Renal cortical epithelial cell (primary cell): ENCODE results near the gene LDB2. TPM values are rescaled to one million over a fixed set of nuclear protein-coding genes. Genes with fewer than 3 reads are reported as not detected.
A peak's percentile ranks its signal among the peaks of the same experiment; 100 is the strongest.
"Not testable (repeated sequence)": the region's sequence is repeated elsewhere in the genome, so short reads cannot be mapped to it uniquely, and the experiment has no call there.

Experiments
- DNase-seq: peaks from one replicate; pipeline ENCODE4 v3.0.0-alpha.2; 2011; ENCODE audit warnings: low read depth
- total RNA-seq: library from RNA; depleted of rRNA; stranded (reverse); fragments of >200 nt; gene quantifications from 2 replicates; pipeline ENCODE4 v1.2.3, GENCODE V29; 2014

Gene LDB2
- total RNA-seq, 1 donor from 2014 or later = 0.99 TPM

DNA sequence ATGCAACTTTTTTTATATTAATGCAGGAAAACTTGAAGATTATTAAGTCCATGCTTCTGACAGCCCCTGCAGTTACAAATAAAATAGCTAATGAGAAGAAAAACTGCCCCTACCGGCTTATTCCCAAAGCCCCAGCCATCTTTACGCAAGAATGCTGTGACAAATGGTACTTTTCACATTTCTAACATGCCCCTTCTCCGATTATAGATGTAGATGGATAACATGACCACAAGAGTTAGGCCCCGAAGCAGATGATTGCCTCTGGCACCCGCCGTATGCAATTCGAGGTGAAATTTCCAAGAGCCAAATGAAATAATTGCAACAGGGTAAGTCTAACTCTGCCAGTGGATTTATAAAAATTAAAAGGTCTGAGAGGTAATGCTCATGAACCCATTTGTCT is 352.8 kb downstream of the LDB2 start:
- DNase-seq = no peak

DNA sequence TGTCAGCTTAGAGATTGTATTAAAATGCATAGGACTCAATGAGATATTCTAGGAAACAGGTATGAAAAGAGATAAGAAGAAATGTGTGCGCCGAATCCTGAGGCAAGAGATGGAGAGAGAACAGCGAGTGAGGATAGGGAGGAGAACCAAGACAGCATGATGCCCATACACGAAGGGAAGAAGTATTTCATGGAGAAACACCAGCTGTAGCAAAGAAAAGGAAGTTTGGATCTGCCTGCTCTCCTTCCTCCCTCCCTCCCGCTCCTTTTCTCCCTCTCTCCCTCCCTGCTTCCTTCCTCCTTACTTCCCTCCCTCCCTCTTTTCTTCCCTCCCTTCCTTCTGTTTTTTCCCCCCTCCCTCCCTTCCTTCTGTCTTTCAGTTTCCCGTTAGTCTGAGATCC is 353.6 kb downstream of the LDB2 start:
- no peak for DNase-seq

DNA sequence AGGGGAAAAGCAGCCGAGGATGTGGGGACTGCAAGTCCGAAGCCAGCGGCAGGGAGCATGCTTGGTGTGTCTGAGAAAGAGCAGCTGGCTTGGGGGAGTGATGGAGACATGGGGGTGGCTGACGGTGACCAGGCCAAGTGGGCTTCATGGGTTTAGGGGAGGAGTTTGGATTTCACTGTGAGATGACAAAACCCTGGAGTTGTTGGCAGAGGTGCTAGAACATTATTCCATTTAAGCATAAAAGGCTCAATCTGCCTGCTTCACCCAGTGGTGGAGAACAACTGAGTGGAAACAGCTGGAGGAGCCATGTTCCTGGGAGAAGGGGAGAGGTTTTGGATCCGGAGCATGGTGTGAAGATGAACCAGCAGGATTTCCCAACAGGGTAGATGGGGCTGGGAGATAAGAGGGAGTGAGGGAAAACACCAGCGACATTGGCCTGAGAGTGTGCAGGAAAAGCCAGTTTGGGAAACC is 354.2 kb downstream of the LDB2 start:
- no peak for DNase-seq

DNA sequence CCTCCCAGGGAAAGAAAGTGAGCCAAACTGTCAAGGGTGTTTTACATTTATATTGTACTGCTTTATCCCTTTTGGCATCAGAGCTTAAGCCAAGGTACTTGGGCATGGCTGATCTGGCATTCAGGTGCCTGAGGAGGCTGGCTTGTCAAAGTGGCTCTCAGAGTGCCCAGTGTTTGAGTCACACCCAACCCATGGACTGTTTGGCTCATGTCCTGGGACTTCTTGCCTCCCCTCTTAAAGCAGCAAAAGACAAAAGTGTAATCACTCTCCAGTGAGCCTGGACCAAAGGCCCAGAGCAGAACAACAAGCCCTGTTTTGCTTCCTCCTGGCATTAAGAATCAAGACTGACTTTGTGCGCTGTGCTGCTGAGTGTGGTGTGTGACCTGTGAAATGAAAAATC is 360.5 kb downstream of the LDB2 start:
- DNase-seq = peak; percentile 23

DNA sequence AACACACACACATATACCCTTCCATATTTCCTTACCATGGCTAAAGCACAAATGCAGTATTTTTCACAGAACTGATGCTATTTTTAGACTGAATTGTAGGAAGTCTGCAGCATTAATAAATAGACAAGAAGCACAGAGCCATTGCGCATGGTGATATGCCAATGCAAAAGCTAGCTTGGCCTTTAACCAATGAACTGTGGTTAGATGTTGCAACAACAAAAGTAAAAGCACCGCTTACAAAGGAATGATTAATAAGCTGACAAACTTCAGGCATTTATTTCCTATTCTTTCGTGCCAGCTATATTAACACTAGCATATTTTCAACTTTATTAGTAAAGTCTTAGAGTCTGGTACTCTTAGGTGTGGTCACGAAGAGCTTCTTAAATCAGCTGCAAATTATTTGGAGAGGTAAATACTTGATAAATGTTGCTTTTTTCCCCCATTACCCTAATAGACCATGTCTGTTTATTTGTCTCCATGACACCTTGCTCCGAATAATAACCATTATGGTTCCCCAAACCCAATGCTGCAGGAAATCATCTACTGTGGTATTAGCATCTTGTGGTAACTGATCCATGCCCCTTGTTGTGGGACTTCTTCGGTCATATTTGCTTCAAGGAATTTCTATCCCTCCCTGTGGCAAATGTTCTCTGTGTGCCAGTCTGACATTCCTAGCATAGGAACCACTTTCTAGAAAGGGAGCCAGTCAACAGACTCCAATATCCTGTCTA is 366.0 kb downstream of the LDB2 start:
- peak; percentile 92 for DNase-seq

DNA sequence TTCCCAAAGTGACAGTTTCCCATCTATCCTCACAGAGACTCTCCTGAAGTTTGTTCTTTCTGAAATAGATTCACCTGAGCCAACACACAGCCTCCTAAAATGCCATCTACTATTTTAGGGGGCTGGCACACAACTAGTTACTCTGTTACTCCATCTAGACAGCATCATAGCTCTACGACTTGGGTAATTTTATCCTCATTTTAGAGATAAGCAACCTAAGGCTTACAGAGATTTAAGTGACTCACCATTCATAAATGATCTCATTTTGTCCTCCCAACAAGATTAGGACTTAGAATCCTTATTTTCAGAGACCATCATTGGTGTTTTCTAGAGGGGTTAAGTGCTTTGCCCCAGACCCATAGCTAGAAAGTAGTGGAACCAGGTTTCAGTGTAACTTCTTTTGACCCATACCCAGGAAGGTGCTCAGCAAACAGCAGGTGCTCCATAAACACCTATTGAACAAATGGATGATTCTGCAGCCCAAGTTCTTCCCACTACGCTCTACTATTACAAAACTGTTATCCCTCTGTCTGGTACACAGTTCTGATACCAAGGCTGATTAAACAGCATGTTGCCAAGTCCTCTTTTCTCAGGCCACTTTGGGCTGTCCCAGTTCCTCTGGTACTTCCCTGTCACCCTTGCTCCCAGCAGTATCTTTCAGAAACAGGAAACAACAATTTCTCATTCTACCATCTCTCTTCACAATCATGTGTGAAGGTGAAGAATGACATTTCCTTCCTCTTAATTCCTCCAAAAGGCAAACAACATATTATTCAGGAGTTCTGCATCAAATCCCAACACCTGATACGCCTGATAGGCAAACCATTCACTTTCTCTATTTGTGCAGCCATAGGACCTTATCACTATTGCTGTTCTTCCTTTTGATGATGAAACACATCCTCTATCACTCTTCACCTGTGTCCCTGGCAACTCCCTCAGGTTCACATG is 367.5 kb downstream of the LDB2 start:
- DNase-seq = no peak

DNA sequence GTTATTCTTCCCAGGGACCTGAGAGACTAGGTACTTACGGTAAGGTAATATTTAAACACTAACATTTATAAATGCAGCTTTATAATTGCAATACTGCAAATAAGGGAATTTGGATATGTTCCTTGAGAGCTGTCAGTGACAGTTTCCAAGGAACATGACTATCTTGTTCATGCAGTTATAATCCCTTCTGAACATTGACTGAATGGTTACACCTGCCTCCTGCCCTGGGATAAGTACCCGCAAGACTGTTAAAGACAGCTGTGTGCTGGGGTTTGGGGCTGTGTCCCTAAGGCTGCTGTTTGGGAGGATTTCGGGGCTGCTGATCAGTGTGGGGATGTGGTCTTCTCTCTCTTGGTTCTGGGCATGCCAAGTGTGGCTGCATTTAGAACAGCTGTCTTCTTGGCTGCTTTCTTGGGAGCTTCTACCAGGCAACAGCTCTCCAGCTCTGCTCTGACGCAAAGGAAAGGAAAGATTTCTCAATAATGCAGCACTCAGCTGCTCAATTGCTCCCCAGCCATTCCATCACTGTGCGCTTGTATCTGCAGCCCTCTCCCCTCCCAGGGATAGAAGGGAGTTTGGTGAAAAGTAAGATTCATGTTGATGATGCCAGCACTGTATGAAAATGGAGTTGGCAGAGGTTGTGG is 373.4 kb downstream of the LDB2 start:
- DNase-seq = no peak

DNA sequence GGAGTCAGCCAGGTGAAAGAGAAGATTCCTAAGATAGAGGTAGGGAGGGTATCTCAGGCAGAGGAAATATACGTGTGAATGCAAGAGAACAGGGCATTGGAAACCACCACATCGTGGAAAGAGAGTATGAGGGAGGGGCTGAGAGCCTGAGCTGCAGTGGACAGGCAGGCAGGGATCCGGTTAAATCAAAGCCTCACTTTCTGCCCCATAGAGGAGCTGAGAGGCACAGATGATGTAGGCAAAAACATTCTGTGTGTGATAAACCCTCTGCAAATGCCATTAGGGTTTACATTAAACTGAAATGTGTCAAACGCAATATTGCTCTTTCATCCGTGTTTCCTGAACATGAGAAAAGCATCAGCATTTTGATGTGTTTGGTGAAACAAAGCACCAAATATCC is 374.0 kb downstream of the LDB2 start:
- no peak for DNase-seq

DNA sequence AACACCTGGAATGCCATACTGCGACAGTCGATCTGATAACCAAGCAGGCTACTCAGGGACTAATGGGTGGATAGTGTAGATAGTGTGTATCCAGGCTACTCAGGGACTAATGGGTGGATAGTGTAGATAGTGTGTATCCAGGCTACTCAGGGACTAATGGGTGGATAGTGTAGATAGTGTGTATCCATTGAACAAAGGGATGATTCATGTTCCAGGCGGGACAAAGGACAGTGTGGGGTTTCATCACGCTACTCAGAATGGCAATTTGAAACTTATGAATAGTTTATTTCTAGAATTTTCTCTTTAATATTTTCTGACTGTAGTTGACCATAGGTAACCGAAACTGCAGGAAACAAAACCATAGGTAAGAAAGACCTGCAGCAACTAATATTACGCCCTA is 374.9 kb downstream of the LDB2 start:
- DNase-seq = not testable (repeated sequence)

DNA sequence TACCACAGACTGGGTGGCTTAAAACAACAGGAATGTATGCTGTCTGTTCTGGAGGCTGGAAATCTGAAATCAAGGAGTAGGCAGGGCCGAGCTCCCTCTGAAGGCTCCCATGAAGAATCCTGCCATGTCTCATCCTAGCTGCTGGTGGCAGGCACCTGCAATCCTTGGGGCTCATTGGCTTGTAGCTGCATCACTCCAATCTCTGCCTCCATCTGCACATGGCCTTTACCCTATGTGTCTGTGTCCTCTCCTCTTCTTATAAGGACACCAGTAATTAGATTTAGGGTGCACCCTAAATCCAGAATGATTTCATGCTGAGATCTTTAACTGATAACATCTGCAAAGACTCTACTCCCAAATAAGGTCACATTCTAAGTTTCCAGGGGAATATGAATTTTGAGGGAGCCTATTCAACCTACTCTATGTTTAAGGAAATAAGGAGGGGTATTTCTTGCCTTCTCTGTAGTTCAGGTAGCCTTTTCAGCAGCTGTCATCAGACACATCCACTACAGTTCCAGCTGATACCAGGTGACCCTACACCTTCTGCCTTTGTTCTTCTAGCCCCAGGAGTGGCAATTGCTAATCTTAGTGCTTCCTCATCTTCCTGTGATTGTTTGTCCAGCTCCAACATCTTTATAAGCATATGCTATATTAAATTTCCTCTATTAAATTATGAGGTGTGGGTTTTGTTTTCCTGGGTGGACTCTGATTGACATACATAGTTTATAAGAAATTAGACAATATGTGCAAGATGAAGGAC is 377.1 kb downstream of the LDB2 start:
- DNase-seq = no peak

DNA sequence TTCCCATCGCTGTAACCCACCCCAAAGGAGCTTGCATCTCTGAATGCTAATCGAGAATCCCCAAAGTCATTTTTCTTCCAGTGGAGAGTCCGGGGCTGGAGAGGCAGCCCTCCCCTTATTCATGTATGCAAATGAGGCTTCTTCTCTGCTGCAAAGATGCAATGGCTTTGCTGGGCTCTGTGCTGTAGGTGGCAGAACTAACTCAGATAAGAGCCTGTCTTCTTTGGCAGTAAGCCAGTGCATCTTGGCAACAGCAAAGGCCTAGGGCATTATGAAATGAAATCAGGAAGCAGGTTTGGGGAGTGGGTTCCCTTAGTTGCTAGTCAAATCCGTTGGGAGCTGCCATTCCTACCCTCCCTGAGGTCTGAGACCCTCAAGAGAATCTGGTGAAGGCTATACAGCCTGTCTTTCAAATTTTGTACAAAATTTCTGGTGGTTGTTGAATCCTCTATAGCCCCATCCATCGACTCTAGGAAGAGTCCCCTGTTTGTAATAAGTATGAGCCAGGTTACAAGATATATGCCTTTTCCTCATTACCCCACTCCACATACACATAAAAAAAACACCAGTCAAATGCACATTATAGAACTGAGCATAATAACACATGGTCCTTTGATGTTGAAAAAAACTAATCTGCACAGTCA is 381.5 kb downstream of the LDB2 start:
- peak; percentile 25 for DNase-seq

DNA sequence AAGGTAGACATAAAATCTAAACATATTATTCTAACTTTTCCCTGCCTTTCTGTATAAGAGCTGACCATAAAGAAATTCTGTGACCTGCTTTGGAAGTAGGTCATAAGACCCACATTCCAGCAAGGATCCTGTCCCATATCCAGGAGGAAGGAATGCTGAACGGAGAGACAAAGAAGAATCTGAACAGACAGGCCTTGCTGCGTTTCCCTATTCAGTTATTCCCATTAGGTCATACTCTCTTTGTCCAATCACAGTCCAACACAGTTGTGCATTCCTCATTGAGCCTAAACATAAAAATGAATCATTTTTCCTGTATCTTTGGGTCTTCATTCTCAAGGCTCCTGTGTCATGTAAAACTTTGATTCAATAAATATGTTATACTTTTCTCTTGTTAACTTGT is 384.6 kb downstream of the LDB2 start:
- no peak for DNase-seq

DNA sequence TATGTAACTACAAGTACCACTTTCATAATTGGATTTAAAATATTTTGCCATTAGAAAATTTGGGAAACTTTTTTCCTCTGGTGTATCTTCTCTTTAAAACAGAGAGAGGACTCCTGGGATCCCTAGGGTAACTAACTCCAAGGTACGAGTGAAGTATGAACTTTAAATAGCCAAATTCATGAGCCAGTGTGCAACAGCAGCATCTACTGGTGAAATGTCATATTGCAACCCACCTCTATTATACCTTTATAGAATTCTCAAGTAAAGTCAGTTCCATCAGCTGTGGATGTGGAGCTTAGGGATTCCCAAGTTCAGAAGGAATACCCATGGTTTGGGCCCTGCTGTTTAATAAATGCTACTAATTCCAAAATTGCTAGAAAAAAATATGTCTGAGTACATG is 389.5 kb downstream of the LDB2 start:
- DNase-seq = no peak

DNA sequence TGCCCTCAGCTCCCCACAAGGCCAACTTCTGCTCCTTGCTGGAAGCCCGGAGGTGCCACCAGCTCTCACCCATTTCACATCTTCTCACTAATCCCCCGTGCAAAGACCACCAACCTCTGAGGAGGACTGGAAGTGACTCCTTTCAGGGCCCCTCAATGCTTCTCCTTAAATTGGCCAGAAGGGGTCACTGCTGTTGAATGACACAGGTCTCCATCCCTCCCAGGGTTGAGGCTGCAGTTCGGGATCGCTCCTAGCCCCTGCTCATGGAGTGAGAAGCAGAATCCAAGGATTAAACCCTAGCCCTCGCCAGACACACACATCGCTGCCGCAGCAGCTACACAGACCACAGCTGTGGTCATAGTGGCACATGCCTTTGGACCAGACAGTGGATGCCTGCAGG is 392.7 kb downstream of the LDB2 start:
- no peak for DNase-seq

DNA sequence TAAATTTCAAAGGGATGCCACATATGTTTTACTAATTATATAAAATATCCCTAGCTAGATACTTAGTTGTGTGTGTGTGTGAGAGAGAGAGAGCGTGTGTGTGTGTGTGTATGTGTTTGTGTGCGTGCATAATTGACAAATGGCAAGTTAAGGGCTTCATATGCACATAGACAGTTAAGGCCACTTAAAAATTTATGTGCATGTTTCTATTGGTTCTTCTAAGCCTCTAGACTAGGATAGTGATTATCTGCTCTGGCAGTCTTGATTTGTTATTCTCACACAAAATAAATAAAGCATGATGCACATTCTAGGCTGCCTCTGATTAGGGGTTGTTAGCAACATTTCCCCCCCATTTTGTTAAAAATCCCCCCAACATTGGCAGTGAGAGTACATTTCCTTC is 393.2 kb downstream of the LDB2 start:
- no peak for DNase-seq

DNA sequence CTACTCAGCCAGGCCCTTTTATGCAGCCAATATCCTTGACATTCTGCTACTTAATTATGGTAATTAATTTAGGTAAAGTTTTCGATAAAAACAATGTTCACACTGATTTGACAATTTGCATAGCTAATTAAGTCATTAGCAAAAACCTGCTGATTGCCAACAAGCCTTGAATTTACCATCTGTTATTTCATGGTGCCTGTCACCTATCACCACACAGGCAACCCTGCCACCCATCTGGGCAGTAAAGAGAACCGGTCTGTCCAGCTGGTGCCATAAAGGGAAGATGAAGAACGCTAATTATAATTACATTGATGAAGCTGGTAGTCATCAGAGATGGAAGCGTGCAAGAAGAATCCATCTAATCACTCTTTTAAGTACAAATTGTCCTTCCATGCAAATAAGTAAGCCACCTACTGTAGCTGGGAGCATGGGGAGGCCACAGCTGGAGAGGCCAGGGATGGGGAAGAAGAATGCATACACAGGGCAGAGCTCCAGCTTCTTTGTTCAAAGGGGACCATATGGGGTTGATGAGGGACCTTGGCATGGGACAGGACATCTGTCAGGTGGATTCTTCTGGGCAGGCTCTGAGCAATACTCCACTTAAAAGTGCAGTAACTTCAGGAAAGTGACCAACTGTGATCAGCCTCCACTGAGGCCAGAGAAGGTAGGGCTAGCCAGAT is 394.9 kb downstream of the LDB2 start:
- no peak for DNase-seq

DNA sequence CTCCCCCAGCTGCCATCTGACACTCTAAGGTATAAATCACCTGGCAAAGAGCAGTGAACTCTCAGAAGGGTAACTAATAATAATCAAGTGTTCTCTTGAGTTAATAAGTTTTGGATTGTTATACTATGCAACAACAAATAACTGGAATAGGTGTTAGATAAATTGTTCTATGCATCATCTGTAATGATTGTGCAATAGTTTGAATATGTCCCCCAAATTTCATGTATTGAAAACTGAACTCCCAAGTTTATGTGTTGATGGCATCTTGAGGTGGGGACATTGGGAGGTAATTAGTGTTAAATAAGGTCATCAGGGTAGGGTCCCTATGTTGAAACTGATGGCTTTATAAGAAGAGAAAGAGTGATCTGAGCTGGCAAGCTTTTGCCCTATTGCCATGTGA is 399.5 kb downstream of the LDB2 start:
- no peak for DNase-seq

DNA sequence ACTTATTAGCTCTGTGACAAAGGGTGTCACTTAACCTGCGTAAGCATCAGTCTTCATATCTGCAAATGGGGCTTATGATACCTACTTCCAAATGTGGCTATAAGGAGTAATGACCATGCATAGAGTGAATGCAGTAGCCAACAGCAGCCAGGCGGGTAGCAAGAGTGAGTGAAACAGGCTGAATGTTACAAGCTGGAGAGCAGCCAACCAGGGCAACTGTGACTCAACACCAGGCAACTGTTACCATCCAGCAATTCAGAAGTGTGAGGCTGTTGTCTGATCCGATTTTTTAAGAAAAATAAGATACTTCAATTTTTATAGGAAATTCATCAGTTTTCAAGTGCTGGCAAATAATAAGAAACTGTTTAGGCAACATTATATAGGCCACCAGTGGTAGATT is 401.9 kb downstream of the LDB2 start:
- DNase-seq = peak; percentile 71

DNA sequence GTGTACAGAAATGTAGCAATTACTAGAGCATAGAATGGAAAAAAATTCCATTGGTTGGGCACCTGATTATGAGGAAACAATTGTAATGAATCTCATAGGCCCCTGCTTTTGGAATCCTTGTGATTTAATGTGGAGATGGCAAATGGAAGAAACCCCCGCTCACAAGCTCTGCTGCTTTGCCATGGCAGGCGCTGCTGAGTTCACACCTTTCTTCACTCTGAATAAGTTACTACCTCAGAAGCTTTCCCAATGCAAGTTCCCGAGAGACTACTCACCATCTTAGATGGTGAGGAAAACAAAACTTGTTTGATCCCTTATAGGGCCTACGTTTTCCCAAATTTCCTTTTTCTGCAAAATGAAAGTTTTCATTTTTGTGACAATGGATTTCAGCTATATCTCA is 405.6 kb downstream of the LDB2 start:
- no peak for DNase-seq

DNA sequence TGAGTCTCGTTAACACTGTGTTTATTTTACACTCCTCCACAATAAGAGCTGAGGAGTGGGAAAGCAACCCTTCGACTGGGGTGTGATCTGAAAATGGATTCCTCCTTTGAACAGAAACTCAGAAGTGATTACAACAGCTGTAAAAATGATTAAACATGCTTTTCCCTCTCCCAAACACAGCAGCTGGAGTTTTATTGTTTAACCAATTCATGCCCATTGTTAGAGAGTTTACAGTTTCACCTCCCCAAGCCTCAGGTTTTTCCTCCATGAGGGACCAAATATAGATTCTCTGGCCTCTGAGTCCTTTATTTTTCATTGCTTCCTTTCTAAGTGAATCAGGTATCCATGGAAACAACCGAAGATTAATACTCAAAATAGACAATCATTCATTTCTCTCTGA is 409.2 kb downstream of the LDB2 start:
- DNase-seq = no peak

DNA sequence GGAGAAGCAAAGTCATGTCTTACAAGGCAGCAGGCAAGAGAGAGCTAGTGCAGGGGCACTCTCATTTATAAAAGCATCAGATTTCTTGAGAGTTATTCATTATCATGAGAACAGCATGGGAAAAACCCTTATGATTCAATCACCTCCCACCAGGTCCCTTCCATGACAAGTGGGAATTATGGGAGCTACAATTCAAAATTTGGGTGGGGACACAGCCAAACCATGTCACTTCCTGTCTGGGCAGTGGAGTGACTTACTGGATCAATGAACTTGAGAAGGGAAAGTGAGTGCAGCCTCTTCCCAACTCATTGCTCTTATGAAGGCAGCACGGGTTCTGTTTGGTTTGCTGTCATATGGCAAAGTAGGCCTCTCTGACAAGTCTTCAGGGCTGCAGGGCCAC is 410.4 kb downstream of the LDB2 start:
- peak; percentile 16 for DNase-seq
